ENCODE data around the gene AEBP1. TPM values are rescaled to one million over a fixed set of nuclear protein-coding genes. Genes with fewer than 3 reads are reported as not detected.

Gene AEBP1
- total RNA-seq, 2 experiments from 2014 or later: 35.0 to 64.2 TPM

DNA sequence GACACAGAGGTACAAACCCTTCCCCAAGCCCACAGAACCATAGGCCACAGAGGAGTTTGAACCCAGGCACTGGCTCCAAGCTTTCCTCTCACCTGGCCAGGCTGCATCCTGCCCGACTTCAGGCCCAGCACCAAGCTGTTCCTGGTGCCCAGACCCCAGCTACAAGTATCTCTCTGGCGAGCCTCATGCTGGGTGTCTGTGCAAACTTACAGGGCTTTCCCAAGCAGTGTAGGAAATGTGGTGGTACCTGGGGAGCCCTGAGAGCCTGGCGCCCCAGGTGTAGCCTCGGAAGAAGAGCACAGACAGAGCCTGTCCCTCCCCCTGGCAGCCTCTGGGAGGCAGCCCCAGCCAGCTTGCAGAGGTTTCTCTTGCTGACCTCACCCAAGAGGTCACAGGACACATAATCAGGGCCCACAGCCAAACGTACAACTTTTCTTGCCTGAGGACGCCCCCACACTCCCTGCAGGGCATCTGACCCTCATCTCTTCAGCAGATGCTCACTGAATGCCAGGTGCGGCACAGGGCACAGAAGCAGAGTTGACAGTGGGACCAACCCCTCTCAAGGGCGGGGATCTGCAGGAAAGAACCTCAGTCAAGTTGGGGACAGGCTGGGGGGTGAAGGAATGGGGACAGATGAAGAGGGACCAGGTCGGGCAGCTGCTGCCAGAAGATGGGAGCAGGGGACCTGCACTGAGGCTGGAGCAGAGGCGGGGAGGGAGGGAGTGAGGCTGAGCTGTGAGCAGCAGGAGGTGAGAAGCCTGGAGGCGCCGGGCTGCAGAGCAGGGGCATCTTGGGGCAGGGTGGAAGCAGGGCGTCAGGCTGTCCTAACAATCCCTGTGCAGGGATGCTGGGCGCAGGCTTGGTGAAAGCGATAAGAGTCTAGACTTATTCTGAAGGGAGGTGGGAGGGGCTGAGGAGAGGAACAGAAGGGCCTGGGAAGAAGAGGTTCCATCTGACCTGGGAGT lies 53.3 kb downstream of the AEBP1 start:
- no peak overlapping the region for H3K4me3 ChIP-seq (ENCODE audit: low read depth, low read length, poor library complexity, severe bottlenecking)
- ChIA-PET CTCF (ENCODE audit: unreplicated experiment) (no interaction called here), POLR2A (no interaction called here)
- no peaks in the 10 kb centered on the region for H3K9me2 ChIP-seq (ENCODE audit: insufficient read depth, low read length)
- no peaks in the 10 kb centered on the region for H3K79me2 ChIP-seq (ENCODE audit: insufficient read depth, low read depth, low read length)
- DNase-seq (ENCODE audit: low spot score): no peak
- H3K9me3 ChIP-seq (ENCODE audit: low read length): no peaks in the 10 kb centered on the region
- H3K4me1 ChIP-seq (ENCODE audit: insufficient read depth, low read length, poor library complexity, severe bottlenecking): no peaks in the 10 kb centered on the region
- H3K36me3 ChIP-seq (ENCODE audit: insufficient read depth, low read length): no peaks in the 10 kb centered on the region
- H3K27ac ChIP-seq (ENCODE audit: low read depth, low read length, poor library complexity, severe bottlenecking): no peak overlapping the region
- no peak for TF ChIP-seq EZH2phosphoT487 (IDR thresholded peaks at IDR 0.05; ENCODE audit: borderline replicate concordance, low read depth, low read length)
- TF ChIP-seq, protein P1, sequence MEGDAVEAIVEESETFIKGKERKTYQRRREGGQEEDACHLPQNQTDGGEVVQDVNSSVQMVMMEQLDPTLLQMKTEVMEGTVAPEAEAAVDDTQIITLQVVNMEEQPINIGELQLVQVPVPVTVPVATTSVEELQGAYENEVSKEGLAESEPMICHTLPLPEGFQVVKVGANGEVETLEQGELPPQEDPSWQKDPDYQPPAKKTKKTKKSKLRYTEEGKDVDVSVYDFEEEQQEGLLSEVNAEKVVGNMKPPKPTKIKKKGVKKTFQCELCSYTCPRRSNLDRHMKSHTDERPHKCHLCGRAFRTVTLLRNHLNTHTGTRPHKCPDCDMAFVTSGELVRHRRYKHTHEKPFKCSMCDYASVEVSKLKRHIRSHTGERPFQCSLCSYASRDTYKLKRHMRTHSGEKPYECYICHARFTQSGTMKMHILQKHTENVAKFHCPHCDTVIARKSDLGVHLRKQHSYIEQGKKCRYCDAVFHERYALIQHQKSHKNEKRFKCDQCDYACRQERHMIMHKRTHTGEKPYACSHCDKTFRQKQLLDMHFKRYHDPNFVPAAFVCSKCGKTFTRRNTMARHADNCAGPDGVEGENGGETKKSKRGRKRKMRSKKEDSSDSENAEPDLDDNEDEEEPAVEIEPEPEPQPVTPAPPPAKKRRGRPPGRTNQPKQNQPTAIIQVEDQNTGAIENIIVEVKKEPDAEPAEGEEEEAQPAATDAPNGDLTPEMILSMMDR (conservative IDR thresholded peaks at IDR 0.05; ENCODE audit: low read length): no peak
- BruUV-seq (replicated peaks): no TSS peak
- H4K20me1 ChIP-seq (ENCODE audit: insufficient read depth, low read length): no peaks in the 10 kb centered on the region
- H2AFZ ChIP-seq (ENCODE audit: low read length): no peak overlapping the region
- intact Hi-C loops (cut with micrococcal nuclease; ENCODE audit: unreplicated experiment): no loop called here
- H3K4me2 ChIP-seq (ENCODE audit: low read length): no peak overlapping the region

DNA sequence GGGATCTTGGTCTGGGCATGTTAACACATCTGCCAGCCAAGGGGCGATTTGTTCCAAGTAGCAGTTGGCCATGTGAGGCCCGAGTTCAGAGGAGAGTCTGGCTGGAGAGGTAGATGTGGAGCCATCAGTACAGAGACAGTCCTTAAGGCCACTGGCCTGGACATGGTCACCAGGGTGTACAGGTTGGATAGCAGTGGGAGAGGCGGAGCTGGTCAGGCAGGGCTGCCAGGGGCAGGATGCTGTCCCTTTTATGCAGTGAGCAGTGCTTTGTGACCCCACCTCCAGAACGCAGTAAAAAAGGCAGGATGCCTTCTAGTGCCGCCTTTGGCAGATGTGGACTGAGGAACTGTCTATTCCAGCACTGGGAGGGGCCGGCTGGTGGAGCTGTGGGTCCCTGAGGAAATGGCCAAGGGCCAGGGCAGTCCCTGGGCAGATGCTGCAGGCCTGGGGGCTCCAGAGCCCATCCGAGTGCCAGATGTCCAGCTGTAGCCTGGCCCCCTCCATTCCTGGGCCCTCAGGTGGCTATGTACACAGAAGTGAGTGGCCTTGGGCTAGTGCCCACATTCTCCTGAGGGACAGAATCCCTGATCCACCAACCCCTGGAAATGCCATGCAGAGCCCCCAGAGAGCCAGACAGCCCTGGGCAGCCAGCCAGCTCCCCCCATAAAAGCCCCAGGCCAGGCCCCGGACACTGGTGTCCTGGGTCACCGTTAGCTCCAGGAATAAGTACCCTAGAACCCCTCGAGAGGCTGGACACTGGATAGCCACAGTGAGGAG lies 54.1 kb downstream of the AEBP1 start:
- Histone ChIP-seq H3K9me3 (ENCODE audit: low read length) (no peaks in the 10 kb centered on the region), H3K36me3 (ENCODE audit: insufficient read depth, low read length) (no peaks in the 10 kb centered on the region), H3K79me2 (ENCODE audit: insufficient read depth, low read depth, low read length) (no peaks in the 10 kb centered on the region), H2AFZ (ENCODE audit: low read length) (no peak overlapping the region), H3K9me2 (ENCODE audit: insufficient read depth, low read length) (no peaks in the 10 kb centered on the region), H3K4me2 (ENCODE audit: low read length) (no peak overlapping the region), H3K4me3 (ENCODE audit: low read depth, low read length, poor library complexity, severe bottlenecking) (no peak overlapping the region), H3K4me1 (ENCODE audit: insufficient read depth, low read length, poor library complexity, severe bottlenecking) (no peaks in the 10 kb centered on the region), H4K20me1 (ENCODE audit: insufficient read depth, low read length) (no peaks in the 10 kb centered on the region), H3K27ac (ENCODE audit: low read depth, low read length, poor library complexity, severe bottlenecking) (no peak overlapping the region)
- BruUV-seq (replicated peaks): no TSS peak
- POLR2A ChIA-PET: no interaction called here
- CTCF ChIA-PET (ENCODE audit: unreplicated experiment): no interaction called here
- no peak for TF ChIP-seq EZH2phosphoT487 (IDR thresholded peaks at IDR 0.05; ENCODE audit: borderline replicate concordance, low read depth, low read length)
- TF ChIP-seq, protein P1 (conservative IDR thresholded peaks at IDR 0.05; ENCODE audit: low read length): no peak
- intact Hi-C loops (cut with micrococcal nuclease; ENCODE audit: unreplicated experiment): no loop called here
- DNase-seq (ENCODE audit: low spot score): no peak

Measured in OCI-LY7 (cell line).